MM.1S (cell line): ENCODE results near the gene VEZT.

Experiments used
- DNase-seq: peaks from one replicate; pipeline ENCODE4 v3.0.0-alpha.2; 2015
- H2AFZ ChIP-seq: fragments of 300-600 bp; sonication (generic); 2 replicates; pipeline ENCODE4 v1.6.0; 2016; ENCODE audit warnings: antibody characterized with exemption, low read length
- H3F3A ChIP-seq: fragments of 300-600 bp; sonication (generic); 2 replicates; pipeline ENCODE4 v1.6.1; 2016; ENCODE audit warnings: mild to moderate bottlenecking, antibody characterized with exemption, low read length, moderate library complexity, mixed read lengths; ENCODE audit not compliant: insufficient read depth
- H3K27ac ChIP-seq: fragments of 300-600 bp; sonication (generic); 2 replicates; pipeline ENCODE4 v1.5.1; 2016; ENCODE audit warnings: mild to moderate bottlenecking, low read length
- H3K27me3 ChIP-seq: fragments of 300-600 bp; sonication (generic); replicated peaks from 2 replicates; pipeline ENCODE4 v1.6.0; 2016; ENCODE audit warnings: low read length; ENCODE audit not compliant: insufficient read depth
- H3K36me3 ChIP-seq: fragments of 300-600 bp; sonication (generic); replicated peaks from 2 replicates; pipeline ENCODE4 v1.6.1; 2016; ENCODE audit warnings: mild to moderate bottlenecking, low read length, mixed read lengths; ENCODE audit not compliant: insufficient read depth
- H3K4me1 ChIP-seq: fragments of 300-600 bp; sonication (generic); 2 replicates; pipeline ENCODE4 v1.6.1; 2016; ENCODE audit warnings: low read length, mixed read lengths
- H3K4me2 ChIP-seq: fragments of 300-600 bp; sonication (generic); 2 replicates; pipeline ENCODE4 v1.6.0; 2016; ENCODE audit warnings: low read depth, low read length
- H3K4me3 ChIP-seq: fragments of 300-600 bp; sonication (generic); 2 replicates; pipeline ENCODE4 v1.5.1; 2016; ENCODE audit warnings: low read length, mixed read lengths
- H3K79me2 ChIP-seq: fragments of 300-600 bp; sonication (generic); 2 replicates; pipeline ENCODE4 v1.6.1; 2016; ENCODE audit warnings: mixed run types, low read length, mixed read lengths
- H3K9ac ChIP-seq: fragments of 300-600 bp; sonication (generic); 2 replicates; pipeline ENCODE4 v1.6.1; 2016; ENCODE audit warnings: low read length, mixed read lengths
- H3K9me2 ChIP-seq: fragments of 300-600 bp; sonication (generic); replicated peaks from 2 replicates; pipeline ENCODE4 v1.6.1; 2016; ENCODE audit warnings: mild to moderate bottlenecking, low read length, mixed read lengths; ENCODE audit not compliant: insufficient read depth
- H3K9me3 ChIP-seq: fragments of 300-600 bp; sonication (generic); replicated peaks from 2 replicates; pipeline ENCODE4 v1.6.1; 2016; ENCODE audit warnings: mild to moderate bottlenecking, low read length, mixed read lengths; ENCODE audit not compliant: insufficient read depth
- H4K20me1 ChIP-seq: fragments of 300-600 bp; sonication (generic); 2 replicates; pipeline ENCODE4 v1.6.1; 2016; ENCODE audit warnings: mild to moderate bottlenecking, low read length, moderate library complexity, mixed read lengths; ENCODE audit not compliant: insufficient read depth
- CTCF ChIP-seq: fragments of 300-600 bp; sonication (generic); IDR thresholded peaks from 2 replicates; pipeline ENCODE4 v1.5.1; 2016; ENCODE audit warnings: antibody characterized with exemption, low read length, mixed read lengths
- EZH2 ChIP-seq: fragments of 300-600 bp; sonication (generic); optimal IDR thresholded peaks from 2 replicates; pipeline ENCODE3; 2017; ENCODE audit warnings: low read depth, mild to moderate bottlenecking, antibody characterized with exemption, low read length, mixed read lengths
- EZH2phosphoT487 ChIP-seq: fragments of 300-600 bp; sonication (generic); IDR thresholded peaks from 2 replicates; pipeline ENCODE4 v1.6.1; 2018; ENCODE audit warnings: antibody characterized with exemption, low read length

VEZT gene

GRCh38 chr12:95205016-95205624 is 12.5 kb upstream of the VEZT start:
- TF ChIP-seq EZH2phosphoT487 (no peak), CTCF (no peak), EZH2 (no peak)
- no peak overlapping the region for H3K4me3 ChIP-seq
- H3K9me2 ChIP-seq = no peaks in the 10 kb centered on the region
- no peak overlapping the region for H3K9ac ChIP-seq
- DNase-seq = no peak
- H2AFZ ChIP-seq = no peak overlapping the region
- H3F3A ChIP-seq = no peaks in the 10 kb centered on the region
- H3K9me3 ChIP-seq = no peaks in the 10 kb centered on the region
- H3K4me1 ChIP-seq = 0 out of 2 replicates have a peak, but pooled peaks cover 3% of the 10 kb centered on the region
- no peak overlapping the region for H3K4me2 ChIP-seq
- H3K36me3 ChIP-seq = no peaks in the 10 kb centered on the region
- H3K27ac ChIP-seq = no peak overlapping the region
- H3K27me3 ChIP-seq = no peaks in the 10 kb centered on the region
- H3K79me2 ChIP-seq = no peaks in the 10 kb centered on the region
- no peaks in the 10 kb centered on the region for H4K20me1 ChIP-seq

- Histone ChIP-seq H3K9me3 (no peaks in the 10 kb centered on the region), H3K9me2 (no peaks in the 10 kb centered on the region), H3F3A (no peaks in the 10 kb centered on the region), H3K4me2 (no peak overlapping the region; the same call in 1 of the 2 replicates), H3K4me1 (0 out of 2 replicates have a peak, but pooled peaks cover 3% of the 10 kb centered on the region), H3K9ac (no peak overlapping the region), H2AFZ (no peak overlapping the region), H3K27ac (no peak overlapping the region), H3K36me3 (no peaks in the 10 kb centered on the region), H4K20me1 (no peaks in the 10 kb centered on the region), H3K4me3 (no peak overlapping the region), H3K27me3 (no peaks in the 10 kb centered on the region), H3K79me2 (no peaks in the 10 kb centered on the region)
- DNase-seq = peak; percentile 12
- TF ChIP-seq CTCF (no peak), EZH2phosphoT487 (no peak), EZH2 (no peak)
Observed at GRCh38 chr12:95205685-95206084, 11.9 kb upstream of the VEZT start.

GRCh38 chr12:95206916-95207315 is 10.7 kb upstream of the VEZT start:
- Histone ChIP-seq H3K36me3 (no peaks in the 10 kb centered on the region), H3K9me3 (no peaks in the 10 kb centered on the region), H2AFZ (no peak overlapping the region), H3K4me1 (0 out of 2 replicates have a peak, but pooled peaks cover 3% of the 10 kb centered on the region), H4K20me1 (no peaks in the 10 kb centered on the region), H3K4me3 (no peak overlapping the region), H3K9ac (no peak overlapping the region), H3K27ac (no peak overlapping the region), H3K27me3 (no peaks in the 10 kb centered on the region), H3K79me2 (no peaks in the 10 kb centered on the region), H3K9me2 (no peaks in the 10 kb centered on the region), H3K4me2 (no peak overlapping the region), H3F3A (no peaks in the 10 kb centered on the region)
- TF ChIP-seq EZH2 (no peak), CTCF (no peak), EZH2phosphoT487 (no peak)
- DNase-seq = no peak
